ENCODE measurements around the gene ADA.
A peak's percentile ranks its signal among the peaks of the same experiment; 100 is the strongest.

Gene ADA

DNA sequence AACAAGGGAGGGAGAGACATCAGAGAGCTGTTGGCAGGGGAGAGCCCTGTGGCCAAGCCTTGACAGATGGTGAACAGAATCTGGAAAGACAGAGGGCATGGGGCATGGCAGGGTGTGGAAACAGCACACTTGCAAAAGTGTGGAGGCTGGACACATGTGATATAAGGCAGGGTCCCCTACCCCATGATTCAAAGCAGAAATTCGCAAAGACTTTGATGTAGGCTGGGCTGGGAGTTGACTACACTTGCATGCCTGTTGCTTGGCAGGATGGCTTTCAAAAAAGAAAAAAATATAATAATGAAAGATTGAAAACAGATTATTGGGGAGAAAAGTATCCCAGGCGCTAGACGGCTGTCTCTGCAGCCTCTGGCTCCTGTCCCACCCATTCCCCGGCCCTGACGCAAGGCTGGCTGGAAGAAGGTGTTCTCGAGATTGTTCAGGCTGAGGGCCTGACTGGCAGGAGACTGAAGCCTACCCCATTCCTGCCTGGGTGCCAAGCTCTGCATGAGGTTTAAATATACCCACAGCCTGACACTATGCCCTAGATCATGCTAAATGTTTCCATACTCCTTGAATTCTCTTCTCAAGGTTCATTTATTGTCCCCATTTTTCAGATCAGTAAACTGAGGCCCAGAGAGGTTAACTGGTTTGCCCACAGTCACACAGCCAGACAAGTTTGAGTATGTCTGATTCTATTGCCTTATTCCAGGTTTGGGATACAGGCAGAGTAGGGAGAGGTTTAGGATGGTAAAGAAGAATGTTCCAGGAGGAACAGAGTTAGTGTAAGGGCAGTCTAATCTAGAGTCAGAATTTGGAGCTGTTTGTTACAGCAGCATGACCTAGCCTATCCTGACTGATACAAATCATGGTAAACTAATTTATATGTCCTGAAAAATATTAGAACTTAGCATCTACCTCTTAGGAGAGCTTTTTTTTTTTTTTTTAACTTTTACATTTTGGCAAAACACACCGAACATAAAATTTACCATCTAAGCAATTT lies 40.2 kb upstream of the ADA start:
- Histone ChIP-seq H3K27me3 (ENCODE audit: control insufficient read depth, insufficient read depth, low read length) (no peaks in the 10 kb centered on the region), H3K4me3 (ENCODE audit: low read length) (no peak overlapping the region), H3K36me3 (ENCODE audit: control insufficient read depth, insufficient read depth, low read length) (no peaks in the 10 kb centered on the region), H3K4me1 (ENCODE audit: control insufficient read depth, insufficient read depth, low read length) (peaks cover 2% of the 10 kb centered on the region; the same call in 1 of the 2 replicates), H3K9me3 (ENCODE audit: control insufficient read depth, insufficient read depth, low read length) (no peaks in the 10 kb centered on the region), H3K27ac (ENCODE audit: low read length) (no peak overlapping the region)
- DNase-seq (ENCODE audit: low read depth, low spot score): no peak
- WGBS (ENCODE audit: insufficient coverage, insufficient read length): no CpG with 5 or more reads among the region's 7 CpGs

DNA sequence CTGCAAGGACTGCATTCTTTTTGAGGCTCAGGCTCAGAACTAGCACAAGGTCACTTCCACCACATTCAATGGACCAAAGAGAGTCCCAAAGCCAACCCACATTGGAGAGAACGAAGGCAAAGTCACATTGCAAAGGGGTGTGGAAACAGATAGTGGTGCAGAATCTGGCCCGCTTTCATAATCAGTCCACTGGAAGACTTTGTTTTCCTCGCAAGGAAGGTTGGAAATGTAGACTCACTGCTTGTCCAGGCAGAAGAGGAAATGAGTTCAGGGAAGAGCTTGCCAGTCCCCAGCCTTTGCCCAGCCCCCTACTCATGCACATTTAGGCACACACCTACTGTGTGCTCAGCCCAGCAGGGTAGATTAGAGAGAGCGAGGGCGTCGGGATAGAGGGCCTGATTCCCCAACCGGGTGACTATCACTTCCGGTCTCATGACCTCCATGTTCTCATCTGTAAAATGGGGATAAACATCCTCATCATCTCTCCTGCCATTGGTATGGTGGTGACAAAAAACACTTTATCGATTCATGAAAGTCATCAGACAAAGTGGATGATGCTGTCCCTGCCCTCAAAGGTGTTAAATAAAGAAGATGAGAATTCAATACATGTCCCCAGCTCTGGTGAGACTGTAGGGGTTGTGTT lies 39.4 kb upstream of the ADA start:
- Histone ChIP-seq H3K27me3 (ENCODE audit: control insufficient read depth, insufficient read depth, low read length) (no peaks in the 10 kb centered on the region), H3K4me1 (ENCODE audit: control insufficient read depth, insufficient read depth, low read length) (peaks cover 2% of the 10 kb centered on the region; the same call in 1 of the 2 replicates), H3K27ac (ENCODE audit: low read length) (no peak overlapping the region), H3K36me3 (ENCODE audit: control insufficient read depth, insufficient read depth, low read length) (no peaks in the 10 kb centered on the region), H3K9me3 (ENCODE audit: control insufficient read depth, insufficient read depth, low read length) (no peaks in the 10 kb centered on the region), H3K4me3 (ENCODE audit: low read length) (no peak overlapping the region)
- no peak for DNase-seq (ENCODE audit: low read depth, low spot score)
- WGBS (ENCODE audit: insufficient coverage, insufficient read length): no CpG with 5 or more reads among the region's 9 CpGs

DNA sequence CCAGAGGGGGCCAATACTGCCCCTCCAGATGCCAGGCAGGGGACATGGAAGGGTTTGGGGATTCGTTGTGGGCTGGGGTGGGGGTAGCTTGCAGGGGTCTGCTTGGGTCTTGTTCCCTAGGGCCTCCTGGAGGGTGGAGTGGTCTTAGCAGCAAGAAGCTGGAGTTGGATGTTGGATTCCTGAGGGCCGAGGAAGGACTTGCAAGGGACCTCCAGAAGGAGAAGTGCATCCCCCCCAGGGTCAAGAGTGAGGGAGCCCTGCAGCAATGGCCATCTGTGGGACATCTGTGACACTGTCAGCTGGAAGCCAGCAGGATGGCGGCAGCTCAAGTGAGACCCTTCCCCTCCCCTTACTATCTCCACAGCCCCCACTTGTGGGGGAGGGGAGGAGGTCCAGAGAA lies 38.3 kb upstream of the ADA start:
- H3K4me1 ChIP-seq (ENCODE audit: control insufficient read depth, insufficient read depth, low read length): peaks cover 2% of the 10 kb centered on the region; the same call in 1 of the 2 replicates
- H3K4me3 ChIP-seq (ENCODE audit: low read length): no peak overlapping the region
- DNase-seq (ENCODE audit: low read depth, low spot score): no peak
- H3K9me3 ChIP-seq (ENCODE audit: control insufficient read depth, insufficient read depth, low read length): no peaks in the 10 kb centered on the region
- no peak overlapping the region for H3K27ac ChIP-seq (ENCODE audit: low read length)
- H3K27me3 ChIP-seq (ENCODE audit: control insufficient read depth, insufficient read depth, low read length): no peaks in the 10 kb centered on the region
- no peaks in the 10 kb centered on the region for H3K36me3 ChIP-seq (ENCODE audit: control insufficient read depth, insufficient read depth, low read length)
- WGBS (ENCODE audit: insufficient coverage, insufficient read length): no CpG with 5 or more reads among the region's 3 CpGs

GRCh38 chr20:44688053-44688625 lies 36.6 kb upstream of the ADA start:
- Histone ChIP-seq H3K9me3 (ENCODE audit: control insufficient read depth, insufficient read depth, low read length) (no peaks in the 10 kb centered on the region), H3K36me3 (ENCODE audit: control insufficient read depth, insufficient read depth, low read length) (no peaks in the 10 kb centered on the region), H3K27ac (ENCODE audit: low read length) (no peak overlapping the region), H3K4me1 (ENCODE audit: control insufficient read depth, insufficient read depth, low read length) (no peaks in the 10 kb centered on the region; the same call in 1 of the 2 replicates), H3K4me3 (ENCODE audit: low read length) (no peak overlapping the region), H3K27me3 (ENCODE audit: control insufficient read depth, insufficient read depth, low read length) (no peaks in the 10 kb centered on the region)
- DNase-seq (ENCODE audit: low read depth, low spot score): no peak
- no CpG with 5 or more reads among the region's 7 CpGs for WGBS (ENCODE audit: insufficient coverage, insufficient read length)

DNA sequence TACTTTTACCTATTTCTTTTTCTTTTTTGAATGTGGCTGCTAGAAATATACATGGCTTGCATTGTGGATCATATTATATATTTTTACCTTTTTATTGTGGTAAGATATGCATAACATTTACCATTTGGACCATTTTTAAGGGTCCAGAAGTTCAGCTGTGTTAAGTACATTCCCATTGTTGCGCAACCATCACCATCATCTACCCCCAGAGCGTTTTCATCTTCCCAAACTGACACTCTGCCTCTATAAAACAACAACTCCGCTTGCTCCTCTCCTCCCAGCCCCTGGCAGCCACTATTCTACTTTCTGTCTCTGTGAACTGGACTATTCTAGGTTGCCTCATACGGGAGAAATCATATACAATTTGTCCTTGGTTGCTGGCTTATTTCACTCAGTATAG lies 35.4 kb upstream of the ADA start:
- no peak for DNase-seq (ENCODE audit: low read depth, low spot score)
- no CpG with 5 or more reads among the region's 4 CpGs for WGBS (ENCODE audit: insufficient coverage, insufficient read length)
- Histone ChIP-seq H3K4me1 (ENCODE audit: control insufficient read depth, insufficient read depth, low read length) (no peaks in the 10 kb centered on the region), H3K9me3 (ENCODE audit: control insufficient read depth, insufficient read depth, low read length) (no peaks in the 10 kb centered on the region), H3K27me3 (ENCODE audit: control insufficient read depth, insufficient read depth, low read length) (no peaks in the 10 kb centered on the region), H3K27ac (ENCODE audit: low read length) (no peak overlapping the region), H3K4me3 (ENCODE audit: low read length) (no peak overlapping the region), H3K36me3 (ENCODE audit: control insufficient read depth, insufficient read depth, low read length) (no peaks in the 10 kb centered on the region)

DNA sequence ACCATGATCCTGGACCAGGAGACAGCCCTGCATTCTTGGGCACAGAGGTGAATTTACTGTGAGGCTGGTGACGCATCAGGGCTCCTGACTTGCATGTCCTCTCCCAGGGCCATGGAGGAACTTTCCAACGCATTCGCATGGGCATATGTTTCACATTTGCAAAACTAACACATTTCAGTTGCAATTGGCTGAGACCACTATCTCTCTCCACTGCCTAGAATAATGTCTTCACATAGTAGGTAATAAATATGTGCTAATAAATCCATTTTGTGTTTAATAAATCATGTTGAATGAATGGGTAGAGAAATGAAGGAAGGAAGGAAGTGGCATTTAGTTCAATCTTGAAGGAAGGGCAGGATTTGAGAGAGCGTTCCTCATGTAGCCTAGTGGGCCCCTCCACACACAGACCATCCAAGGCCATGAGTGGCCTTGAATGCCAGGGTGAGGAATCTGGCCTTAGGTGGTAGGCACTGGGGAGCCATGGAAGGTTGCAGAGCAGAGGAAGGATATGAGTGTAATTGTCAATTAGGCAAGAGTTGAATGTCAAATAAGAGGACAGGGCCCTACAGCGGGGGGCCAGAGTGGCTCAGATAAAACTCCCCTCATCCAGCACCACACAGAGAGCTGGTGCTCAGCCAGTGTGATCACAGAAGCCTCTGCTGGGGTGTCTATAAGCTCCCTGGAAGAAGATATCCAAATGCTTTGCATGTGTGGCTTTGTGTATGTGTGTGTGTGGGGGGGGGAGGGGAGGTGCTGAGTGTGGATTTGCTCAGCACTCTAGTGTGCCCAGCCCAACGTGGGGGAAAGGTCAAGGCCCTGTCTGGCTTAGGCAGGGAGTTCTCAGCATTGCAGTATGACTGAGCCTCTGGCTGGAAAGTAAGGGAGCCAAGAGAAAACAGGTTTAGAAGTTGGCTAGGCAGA lies 32.8 kb upstream of the ADA start:
- no peak for DNase-seq (ENCODE audit: low read depth, low spot score)
- no peaks in the 10 kb centered on the region for H3K27me3 ChIP-seq (ENCODE audit: control insufficient read depth, insufficient read depth, low read length)
- no peaks in the 10 kb centered on the region for H3K4me1 ChIP-seq (ENCODE audit: control insufficient read depth, insufficient read depth, low read length)
- no peaks in the 10 kb centered on the region for H3K36me3 ChIP-seq (ENCODE audit: control insufficient read depth, insufficient read depth, low read length)
- no peaks in the 10 kb centered on the region for H3K9me3 ChIP-seq (ENCODE audit: control insufficient read depth, insufficient read depth, low read length)
- no peak overlapping the region for H3K27ac ChIP-seq (ENCODE audit: low read length)
- WGBS (ENCODE audit: insufficient coverage, insufficient read length): no CpG with 5 or more reads among the region's 6 CpGs
- H3K4me3 ChIP-seq (ENCODE audit: low read length): no peak overlapping the region

DNA sequence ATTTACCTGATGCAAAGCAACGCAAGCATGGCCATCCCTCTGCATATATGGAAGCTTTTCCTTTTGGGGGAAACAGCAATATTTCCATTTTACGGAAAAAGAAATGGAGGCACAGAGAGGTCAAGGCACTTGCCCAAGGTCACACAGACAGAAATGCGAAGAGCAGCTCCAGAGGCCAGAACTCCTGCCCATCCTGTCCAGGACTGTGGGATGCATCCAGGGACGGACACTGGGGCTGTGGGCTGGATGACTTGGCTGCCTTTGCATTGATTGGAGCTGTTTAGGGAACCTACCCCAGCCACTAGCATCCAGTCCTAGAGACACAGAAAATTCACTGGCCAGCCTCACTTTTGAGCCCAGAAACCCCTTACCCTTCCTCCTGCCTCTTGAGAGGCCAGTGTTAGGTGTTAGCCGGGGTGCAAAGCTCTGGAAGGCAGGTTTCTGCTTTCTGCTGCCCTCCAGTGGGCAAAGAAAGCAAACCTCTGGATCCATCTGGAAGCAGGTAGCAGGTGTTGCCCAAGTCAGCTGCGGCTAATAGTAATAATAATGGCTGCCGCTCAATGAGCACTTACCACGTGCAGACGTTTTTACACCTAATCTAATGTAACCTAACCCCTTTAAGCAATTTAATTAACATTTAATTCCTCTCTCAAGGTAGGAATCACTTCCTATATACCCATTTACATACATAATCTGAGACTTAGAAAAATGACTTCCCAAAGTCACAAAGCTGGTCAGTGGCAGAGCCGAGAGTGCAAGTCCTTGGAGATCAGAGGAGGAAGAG lies 32.0 kb upstream of the ADA start:
- peak; percentile 76 for DNase-seq (ENCODE audit: low read depth, low spot score)
- no peak overlapping the region for H3K27ac ChIP-seq (ENCODE audit: low read length)
- H3K27me3 ChIP-seq (ENCODE audit: control insufficient read depth, insufficient read depth, low read length): no peaks in the 10 kb centered on the region
- no peaks in the 10 kb centered on the region for H3K4me1 ChIP-seq (ENCODE audit: control insufficient read depth, insufficient read depth, low read length)
- WGBS (ENCODE audit: insufficient coverage, insufficient read length): no CpG with 5 or more reads among the region's 10 CpGs
- H3K9me3 ChIP-seq (ENCODE audit: control insufficient read depth, insufficient read depth, low read length): no peaks in the 10 kb centered on the region
- H3K4me3 ChIP-seq (ENCODE audit: low read length): no peak overlapping the region
- H3K36me3 ChIP-seq (ENCODE audit: control insufficient read depth, insufficient read depth, low read length): no peaks in the 10 kb centered on the region

GRCh38 chr20:44681796-44682566 lies 30.5 kb upstream of the ADA start:
- H3K27me3 ChIP-seq (ENCODE audit: control insufficient read depth, insufficient read depth, low read length): no peaks in the 10 kb centered on the region
- no peak overlapping the region for H3K4me3 ChIP-seq (ENCODE audit: low read length)
- no peak for DNase-seq (ENCODE audit: low read depth, low spot score)
- H3K36me3 ChIP-seq (ENCODE audit: control insufficient read depth, insufficient read depth, low read length): no peaks in the 10 kb centered on the region
- H3K9me3 ChIP-seq (ENCODE audit: control insufficient read depth, insufficient read depth, low read length): no peaks in the 10 kb centered on the region
- no CpG with 5 or more reads among the region's 11 CpGs for WGBS (ENCODE audit: insufficient coverage, insufficient read length)
- no peak overlapping the region for H3K27ac ChIP-seq (ENCODE audit: low read length)
- no peaks in the 10 kb centered on the region for H3K4me1 ChIP-seq (ENCODE audit: control insufficient read depth, insufficient read depth, low read length)

DNA sequence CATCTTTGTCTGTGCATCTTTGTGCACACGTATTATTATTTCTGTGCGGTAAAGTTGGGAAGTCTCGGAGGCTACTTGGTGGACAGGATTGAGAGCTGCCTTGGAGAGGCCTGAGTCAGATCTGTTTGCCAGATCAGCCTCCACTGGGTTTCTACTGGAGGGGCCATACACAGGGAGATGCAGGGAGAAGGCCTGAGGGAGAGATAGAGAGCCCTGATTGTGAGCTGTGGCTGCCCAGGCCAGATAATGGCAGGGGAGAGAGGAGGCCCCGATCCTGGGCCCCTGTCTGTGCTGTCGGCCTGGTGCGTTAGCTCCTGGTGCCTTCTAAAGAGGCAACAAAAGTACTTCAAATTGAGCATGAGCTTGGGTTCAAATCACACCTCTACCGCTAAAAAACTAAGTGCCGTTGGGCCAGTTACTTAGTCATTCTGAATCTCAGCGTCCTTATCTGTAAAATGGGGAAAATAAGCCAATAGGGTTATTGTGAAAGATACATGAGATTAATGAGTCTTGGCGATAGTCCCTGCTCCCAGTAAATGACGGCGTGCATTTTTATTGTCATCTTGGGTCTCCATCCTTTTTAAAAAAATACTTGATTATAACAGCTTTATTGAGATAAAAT lies 27.6 kb upstream of the ADA start:
- DNase-seq (ENCODE audit: low read depth, low spot score): no peak
- no peaks in the 10 kb centered on the region for H3K9me3 ChIP-seq (ENCODE audit: control insufficient read depth, insufficient read depth, low read length)
- H3K27ac ChIP-seq (ENCODE audit: low read length): no peak overlapping the region
- no peak overlapping the region for H3K4me3 ChIP-seq (ENCODE audit: low read length)
- no peaks in the 10 kb centered on the region for H3K27me3 ChIP-seq (ENCODE audit: control insufficient read depth, insufficient read depth, low read length)
- WGBS (ENCODE audit: insufficient coverage, insufficient read length): no CpG with 5 or more reads among the region's 12 CpGs
- no peaks in the 10 kb centered on the region for H3K36me3 ChIP-seq (ENCODE audit: control insufficient read depth, insufficient read depth, low read length)
- H3K4me1 ChIP-seq (ENCODE audit: control insufficient read depth, insufficient read depth, low read length): no peaks in the 10 kb centered on the region

Measured in iPS DF 6.9 (cell line).